ENCODE results near the gene DISC1.
"Not testable (repeated sequence)": the region's sequence is repeated elsewhere in the genome, so short reads cannot be mapped to it uniquely, and the experiment has no call there.

DISC1 gene

GRCh38 chr1:231639819-231640218 is 13.2 kb downstream of the DISC1 start:
- DNase-seq, result no peak

GRCh38 chr1:231641444-231641843 is 14.9 kb downstream of the DISC1 start:
- DNase-seq, result not testable (repeated sequence)

- not testable (repeated sequence) for DNase-seq
Observed at GRCh38 chr1:231642061-231642460, 15.5 kb downstream of the DISC1 start.

GRCh38 chr1:231642618-231643017 is 16.0 kb downstream of the DISC1 start:
- DNase-seq, result no peak

GRCh38 chr1:231643071-231643934 is 16.7 kb downstream of the DISC1 start:
- no peak for DNase-seq

GRCh38 chr1:231643935-231644237 is 17.3 kb downstream of the DISC1 start:
- DNase-seq, result no peak

- not testable (repeated sequence) for DNase-seq
Observed at GRCh38 chr1:231645634-231646033, 19.0 kb downstream of the DISC1 start.

GRCh38 chr1:231646165-231646564 is 19.6 kb downstream of the DISC1 start:
- not testable (repeated sequence) for DNase-seq

GRCh38 chr1:231651621-231652260 is 25.2 kb downstream of the DISC1 start:
- DNase-seq, result not testable (repeated sequence)

- no peak for DNase-seq
Observed at GRCh38 chr1:231653632-231654031, 27.0 kb downstream of the DISC1 start.

- no peak for DNase-seq
Observed at GRCh38 chr1:231656741-231657140, 30.2 kb downstream of the DISC1 start.

- not testable (repeated sequence) for DNase-seq
Observed at GRCh38 chr1:231658223-231658622, 31.6 kb downstream of the DISC1 start.

GRCh38 chr1:231660198-231660597 is 33.6 kb downstream of the DISC1 start:
- DNase-seq, result no peak

- DNase-seq, result no peak
Observed at GRCh38 chr1:231663211-231663792, 36.7 kb downstream of the DISC1 start.

- DNase-seq, result no peak
Observed at GRCh38 chr1:231665101-231665500, 38.5 kb downstream of the DISC1 start.

- no peak for DNase-seq
Observed at GRCh38 chr1:231665726-231666125, 39.1 kb downstream of the DISC1 start.

GRCh38 chr1:231666220-231666936 is 39.8 kb downstream of the DISC1 start:
- DNase-seq, result no peak

GRCh38 chr1:231666937-231667608 is 40.5 kb downstream of the DISC1 start:
- DNase-seq, result no peak

GRCh38 chr1:231667896-231668506 is 41.4 kb downstream of the DISC1 start:
- no peak for DNase-seq

GRCh38 chr1:231668826-231669225 is 42.2 kb downstream of the DISC1 start:
- DNase-seq, result no peak

GRCh38 chr1:231669864-231670621 is 43.5 kb downstream of the DISC1 start:
- not testable (repeated sequence) for DNase-seq

- no peak for DNase-seq
Observed at GRCh38 chr1:231670755-231671154, 44.2 kb downstream of the DISC1 start.
